ENCODE data around the gene ADCYAP1.
"Not testable (repeated sequence)": the region's sequence is repeated elsewhere in the genome, so short reads cannot be mapped to it uniquely, and the experiment has no call there.

Gene ADCYAP1

DNA sequence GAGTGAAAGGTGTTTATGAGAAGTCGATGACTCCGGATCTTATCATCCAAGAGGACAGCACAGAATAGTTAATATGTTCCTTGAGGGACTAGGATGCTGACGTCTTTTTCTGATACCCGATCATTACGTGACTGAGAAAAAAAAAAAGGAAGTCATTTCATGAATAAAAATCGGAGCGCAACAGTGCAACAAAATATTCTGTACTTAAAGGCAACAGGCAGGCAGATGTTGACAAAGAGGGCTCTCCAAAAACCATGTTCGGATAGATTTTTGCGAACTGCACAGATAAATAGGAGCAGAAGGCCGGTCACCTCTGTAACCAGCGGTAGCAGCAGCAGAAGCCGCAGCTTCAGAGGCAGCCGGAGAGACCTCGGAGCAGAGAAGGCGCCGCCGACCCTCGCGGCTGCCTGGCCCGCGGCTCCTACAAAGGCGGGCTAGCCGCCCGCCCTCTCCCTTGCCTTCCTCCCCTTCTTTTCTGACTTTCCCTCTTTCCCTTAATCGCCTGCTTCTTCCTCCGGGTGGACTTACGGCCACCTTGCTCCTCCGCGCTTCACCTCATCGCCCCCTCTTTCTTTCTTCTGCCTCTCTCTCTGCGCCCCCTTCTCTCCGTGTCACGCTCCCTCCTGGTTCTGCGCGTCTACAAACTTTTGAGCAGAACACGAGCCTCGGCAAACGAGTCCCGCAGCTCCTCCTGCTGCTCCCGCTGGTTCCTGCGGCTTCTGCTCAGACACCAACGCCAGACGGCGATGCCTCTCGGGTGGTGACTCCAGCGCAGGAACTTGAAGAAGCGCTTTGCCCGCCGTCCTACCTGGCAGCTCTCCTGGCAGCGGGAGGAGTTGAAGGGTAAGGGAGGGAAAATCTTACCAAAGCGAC is at the start of gene ADCYAP1:
Gene ADCYAP1 (plus strand): TSS at position 654 of the 873 bp plus-strand sequence. CDS start 516 bp downstream, outside the sequence.
- peak in 2 of 58 donors; percentile 21 to 25 for DNase-seq

DNA sequence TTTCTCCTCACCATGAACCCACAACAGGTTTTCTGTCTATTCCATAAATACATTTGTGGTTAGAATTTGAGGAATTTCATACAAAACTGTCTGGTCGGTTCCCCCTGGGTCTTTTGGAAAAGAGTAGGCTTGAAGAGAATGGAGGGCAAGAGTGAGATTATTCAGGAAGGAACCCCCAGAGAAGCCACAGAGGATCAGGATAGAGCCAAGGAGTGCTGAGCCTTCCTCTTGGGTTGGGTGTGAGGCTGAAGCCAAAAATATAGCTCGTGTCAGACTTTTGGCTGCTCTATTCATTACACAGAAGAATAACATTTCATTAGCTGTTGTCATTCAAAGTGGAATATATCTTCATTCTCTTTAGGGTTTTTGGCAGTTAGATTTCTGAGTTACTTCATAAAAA is 46.7 kb upstream of the ADCYAP1 start:
- no peak for DNase-seq

DNA sequence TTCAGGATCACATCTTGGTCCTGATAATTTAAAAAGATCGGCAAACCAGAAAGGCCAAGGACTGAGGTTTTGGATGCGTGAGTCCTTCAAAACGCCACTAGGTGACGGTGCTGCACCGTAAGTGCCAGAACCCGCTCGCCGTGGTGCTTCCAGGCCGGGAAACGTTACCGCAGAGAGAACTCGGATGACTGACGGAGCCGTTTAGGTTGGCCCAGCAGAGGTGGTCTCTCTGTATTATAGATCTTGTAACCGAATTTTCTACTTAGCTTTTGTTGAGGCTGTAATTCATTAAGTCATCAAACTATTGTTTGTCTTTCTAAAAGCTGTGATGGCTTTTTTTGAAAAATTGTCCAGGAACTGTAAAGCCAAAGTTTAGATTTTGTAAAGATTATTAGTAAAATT is 39.8 kb upstream of the ADCYAP1 start:
- peak in 53 of 58 donors; percentile 3 to 76 (median 28) for DNase-seq

DNA sequence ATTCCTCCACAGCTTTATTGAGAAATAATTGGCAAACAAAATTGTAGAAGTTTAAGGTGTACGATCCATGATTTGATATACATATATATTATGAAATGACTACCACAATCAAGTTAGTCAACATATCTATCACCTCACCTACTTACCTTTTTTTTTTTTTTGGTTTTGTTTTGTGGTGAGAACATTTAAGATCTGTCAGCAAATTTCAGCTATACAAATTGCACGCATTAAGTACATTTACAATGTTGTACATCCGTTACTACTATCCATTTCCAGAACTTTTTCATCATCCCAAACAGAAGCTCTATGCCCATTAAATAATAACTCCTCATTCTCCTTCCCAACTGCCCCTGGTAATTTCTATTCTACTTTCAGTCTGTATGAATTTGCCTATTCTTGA is 37.4 kb upstream of the ADCYAP1 start:
- DNase-seq = no peak

DNA sequence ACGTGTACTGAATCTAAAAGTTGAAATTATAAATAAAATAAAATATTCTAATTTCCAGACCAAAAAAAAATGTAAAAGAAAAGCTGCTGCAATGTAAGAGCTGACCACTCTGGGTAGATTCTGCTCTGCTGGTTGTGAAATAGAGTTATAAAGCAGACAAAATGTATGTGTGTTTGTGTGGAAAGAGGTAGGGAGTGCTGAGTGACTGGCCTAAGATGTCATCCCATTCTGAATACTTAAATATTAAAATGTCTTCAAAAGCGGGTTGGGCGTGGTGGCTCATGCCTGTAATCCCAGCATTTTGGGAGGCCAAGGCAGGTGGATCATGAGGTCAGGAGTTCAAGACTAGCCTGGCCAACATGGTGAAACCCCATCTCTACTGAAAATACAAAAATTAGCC is 31.2 kb upstream of the ADCYAP1 start:
- not testable (repeated sequence) for DNase-seq

DNA sequence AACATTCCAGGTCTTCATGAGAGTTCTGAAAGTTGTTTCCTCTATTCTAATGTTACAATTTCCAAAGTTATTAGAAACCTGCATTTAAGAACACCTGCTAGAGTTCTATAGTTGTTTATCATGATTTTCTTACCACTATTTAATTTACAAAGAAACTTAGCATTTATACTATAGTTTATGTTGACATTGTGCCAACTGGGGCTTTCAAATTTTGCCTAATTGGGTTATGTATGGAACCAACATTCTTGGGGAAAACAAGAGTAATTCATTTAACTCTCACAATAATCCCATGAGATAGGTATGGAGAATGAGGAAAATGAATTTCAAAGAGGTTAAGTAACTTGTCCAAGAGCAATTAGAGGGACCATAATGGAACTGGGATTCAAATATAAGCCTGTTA is 28.8 kb upstream of the ADCYAP1 start:
- no peak for DNase-seq

DNA sequence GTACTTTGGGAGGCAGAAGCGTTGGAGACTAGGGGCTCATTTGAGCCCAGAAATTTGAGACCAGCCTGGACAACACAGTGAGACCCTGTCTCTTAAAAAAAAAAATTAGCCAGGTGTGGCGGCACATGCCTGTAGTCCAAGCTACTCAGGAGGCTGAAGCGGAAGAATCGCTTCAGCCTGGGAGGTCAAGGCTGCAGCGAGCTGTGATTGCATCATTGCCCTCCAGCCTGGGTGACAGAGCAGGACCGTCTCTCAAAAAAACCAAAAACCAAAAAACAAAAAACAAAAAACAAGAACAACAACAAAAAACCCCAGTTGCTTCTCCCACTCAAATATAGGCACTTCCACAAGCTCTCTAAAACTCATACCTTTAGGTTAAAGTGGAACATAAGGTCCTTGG is 27.4 kb upstream of the ADCYAP1 start:
- DNase-seq = no peak

DNA sequence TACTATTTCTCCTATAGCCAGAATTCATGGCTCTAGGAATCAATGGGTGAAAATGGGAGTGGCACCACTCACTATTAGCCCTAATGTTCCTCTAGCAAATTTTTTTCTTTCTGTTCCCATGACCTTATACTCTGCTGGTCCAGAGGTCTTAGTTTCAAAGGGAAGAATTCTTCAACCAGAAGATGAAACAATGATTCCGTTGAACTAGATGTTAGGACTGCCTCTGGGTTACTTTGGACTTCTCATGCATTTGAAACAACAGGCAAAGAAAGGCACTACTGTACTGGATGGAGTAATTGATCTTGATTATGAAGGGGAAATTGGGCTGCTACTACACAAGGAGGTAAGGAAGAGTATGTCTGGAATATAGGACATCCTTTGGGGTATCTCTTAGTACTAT is 18.6 kb upstream of the ADCYAP1 start:
- no peak for DNase-seq

DNA sequence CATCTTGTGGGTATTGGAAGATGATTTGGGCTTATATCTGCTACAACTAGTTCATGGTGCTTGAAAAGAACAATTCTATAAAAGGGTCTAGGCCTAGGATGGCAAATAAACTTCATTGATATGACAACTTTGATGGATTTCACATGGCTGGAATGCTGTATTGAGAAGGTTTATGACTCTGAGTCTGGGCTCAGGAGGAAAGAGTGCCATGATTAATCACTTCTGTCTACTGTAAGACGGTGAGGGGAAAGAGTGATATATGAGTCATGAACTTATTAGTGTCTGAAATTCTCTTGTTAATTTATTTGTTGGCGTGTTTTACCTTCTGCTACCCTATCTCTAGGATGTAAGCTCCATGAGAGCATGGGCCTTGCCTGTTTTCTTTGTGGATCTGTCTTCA is 17.0 kb upstream of the ADCYAP1 start:
- DNase-seq = no peak

DNA sequence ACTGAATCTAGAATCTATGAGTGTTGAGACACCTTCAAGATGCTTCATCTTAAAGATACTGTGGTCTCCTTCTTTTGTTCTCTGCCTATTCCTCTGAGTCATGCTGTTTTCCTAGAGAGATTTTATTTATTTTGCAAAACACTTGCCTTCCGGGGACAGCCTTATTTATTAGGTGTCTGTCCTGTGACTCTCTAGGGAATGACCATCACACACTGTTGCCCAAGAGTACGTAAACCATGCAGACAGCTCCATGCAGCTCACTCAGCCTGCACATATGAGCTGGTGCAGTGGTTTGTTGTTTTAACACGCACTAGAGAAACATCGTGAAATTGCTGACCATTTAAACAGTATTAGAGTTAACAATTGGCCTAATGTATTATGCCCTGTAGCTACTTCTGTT is 12.4 kb upstream of the ADCYAP1 start:
- no peak for DNase-seq

DNA sequence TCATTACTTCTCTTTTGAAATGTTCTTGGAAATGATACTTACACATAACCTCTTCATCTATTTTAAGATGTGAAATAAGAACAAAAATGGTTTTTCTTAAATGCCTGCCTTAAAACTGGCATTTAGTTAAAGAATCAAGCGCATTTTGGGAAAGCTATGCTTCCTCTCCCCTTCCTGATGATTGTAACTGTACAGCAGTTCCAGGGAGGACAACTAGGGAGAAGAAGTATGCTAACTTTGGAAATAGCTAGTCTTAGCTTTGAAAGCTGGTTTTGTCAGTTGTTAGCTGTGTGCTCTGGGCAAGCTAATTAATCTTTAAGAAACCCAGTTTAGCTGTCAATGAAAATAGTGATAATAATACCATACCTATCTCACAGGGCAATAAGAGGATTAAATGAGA is 8.4 kb upstream of the ADCYAP1 start:
- DNase-seq = no peak

DNA sequence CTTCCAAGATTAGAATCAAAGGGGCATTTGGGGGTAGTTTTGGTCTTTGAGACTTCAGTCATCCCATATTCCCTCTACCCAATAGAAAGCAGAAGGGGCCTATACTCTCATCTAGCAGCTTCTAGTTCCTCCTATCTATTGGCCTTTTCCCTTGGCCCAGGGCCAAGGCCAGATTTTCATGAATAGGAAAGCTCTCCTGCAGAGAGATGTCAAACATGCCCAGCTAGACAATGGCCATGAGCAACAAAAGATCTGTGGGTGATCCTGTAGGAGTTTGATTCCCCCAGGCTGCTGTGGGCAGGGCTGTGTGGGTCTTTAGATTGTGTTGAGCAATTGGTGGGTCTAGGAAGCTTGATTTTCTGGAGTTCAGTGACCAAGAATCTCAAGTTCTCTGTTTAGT is 2.9 kb upstream of the ADCYAP1 start:
- DNase-seq = no peak

DNA sequence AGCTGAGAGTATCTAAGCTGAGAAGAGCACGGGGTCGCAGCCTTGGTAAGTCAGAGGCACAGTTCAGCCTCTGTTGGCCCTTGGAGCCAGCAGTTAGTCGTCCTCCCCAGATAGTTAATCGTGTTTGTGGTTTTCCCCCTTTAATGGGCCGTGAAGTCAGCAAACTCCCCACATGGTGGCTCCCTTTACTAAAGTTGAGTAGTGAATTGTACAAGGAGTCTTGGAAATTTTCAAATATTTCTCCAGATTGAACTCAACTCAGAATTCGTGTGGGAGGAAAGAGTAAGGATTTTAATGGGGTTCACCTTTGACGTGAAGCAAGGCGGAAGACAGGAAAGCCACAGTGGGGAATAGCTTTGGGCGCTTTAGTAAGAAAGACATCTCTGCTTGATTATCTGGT is 2.4 kb upstream of the ADCYAP1 start:
- DNase-seq = no peak

DNA sequence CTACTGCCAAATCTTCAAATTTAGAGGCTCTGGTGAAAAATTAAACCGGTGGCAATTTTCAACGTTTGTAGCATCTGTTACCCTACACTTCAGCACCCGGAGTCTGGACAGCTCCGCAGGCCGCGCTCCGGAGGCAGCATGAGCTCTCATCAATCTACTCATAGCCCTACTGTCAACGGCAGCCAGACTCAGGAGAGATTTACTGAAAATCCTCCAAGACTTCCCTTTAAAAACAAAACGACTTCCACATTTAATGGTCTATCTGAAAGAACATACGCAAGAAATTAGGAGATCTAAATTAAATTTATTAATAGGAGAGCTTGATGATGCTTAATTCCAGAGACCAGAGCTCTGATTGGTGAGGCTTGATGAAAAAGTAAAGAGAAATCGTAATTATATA is 970 bp upstream of the ADCYAP1 start:
- peak in 7 of 58 donors; percentile 1 to 31 (median 7) for DNase-seq

DNA sequence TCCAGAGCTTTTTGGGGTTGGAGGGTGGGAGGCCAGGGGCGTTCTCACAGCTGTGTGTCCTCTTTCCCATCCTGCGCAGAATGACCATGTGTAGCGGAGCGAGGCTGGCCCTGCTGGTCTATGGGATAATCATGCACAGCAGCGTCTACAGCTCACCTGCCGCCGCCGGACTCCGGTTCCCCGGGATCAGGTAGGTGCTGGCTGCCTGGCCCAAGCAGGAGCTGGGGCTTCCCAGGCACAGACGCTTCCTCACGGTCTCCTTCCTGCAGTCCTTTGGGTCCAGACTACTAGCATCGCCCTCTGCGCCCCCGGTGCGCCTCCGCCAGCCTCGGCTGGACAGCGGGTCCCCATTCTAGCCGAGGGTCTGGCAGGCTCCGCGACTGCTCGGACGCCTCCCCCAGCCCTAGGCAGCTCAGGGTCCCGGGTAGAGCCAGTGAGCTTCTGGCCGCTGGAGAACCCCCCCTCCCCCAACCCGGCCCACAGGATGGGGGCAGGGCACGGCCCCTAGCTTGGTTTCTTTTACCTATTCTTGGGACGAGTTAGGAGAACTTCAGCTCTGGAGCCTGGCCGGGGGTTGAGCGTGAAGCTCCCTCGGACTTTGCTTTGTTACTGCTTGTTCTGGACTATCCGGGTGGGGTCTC is 756 bp downstream of the ADCYAP1 start:
- DNase-seq = no peak

DNA sequence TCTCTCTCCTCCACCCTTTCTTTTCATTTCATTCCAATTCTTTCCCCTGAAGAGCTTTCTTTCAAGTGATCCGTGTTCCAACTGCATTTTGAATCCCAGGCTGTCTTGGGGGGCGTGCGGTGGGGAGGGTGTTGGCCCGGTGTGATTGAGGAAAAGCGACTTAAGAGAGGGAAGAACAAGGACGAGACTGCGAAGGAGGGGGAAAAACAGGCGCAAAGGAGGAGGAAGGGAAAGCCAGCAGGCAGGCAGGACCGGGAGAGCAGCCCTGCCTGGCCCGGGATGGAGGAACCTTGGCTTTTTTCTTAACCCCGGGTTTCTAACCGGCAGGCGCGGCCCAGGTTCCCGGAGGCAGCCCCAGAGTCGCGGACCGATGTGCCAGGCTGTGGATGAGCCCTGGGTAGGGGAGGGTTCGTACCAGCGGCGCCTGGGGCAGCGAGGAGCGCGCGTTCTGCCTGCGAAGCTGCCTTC is 1.3 kb downstream of the ADCYAP1 start:
- no peak for DNase-seq

DNA sequence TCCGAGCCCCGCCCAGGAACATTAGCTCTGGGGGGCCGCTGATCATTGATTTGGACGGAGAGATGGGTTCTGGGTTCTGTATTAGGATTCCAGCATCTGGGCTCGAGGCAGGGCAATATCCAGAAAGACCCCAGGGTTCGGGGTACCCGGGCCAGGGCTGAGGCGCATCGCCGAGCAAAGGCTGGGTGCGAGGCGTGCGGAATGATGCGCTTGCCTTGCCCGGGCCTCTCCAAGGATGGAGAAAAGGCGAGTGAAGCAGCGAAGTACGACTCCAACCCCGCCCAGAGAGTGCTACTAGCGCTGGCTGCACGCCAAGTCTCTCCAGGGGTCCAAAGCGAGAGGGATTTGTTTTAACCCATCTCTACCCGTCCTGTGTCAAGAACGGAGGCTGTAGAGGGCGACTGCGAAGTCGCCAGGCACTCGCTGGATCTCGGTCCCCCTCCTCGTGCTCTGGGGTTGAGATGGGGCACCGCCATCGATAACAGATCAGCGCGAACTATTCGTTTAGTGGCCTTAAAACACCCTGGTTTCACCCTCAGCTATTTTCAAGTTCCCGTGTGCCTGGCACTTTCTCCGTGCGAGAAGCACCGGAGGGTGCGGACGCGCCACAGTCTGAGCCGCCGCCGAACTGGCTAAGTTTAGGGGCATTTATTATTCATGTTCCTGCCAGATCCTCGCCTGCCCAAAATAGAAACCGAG is 1.9 kb downstream of the ADCYAP1 start:
- DNase-seq = peak in 1 of 58 donors; percentile 17

DNA sequence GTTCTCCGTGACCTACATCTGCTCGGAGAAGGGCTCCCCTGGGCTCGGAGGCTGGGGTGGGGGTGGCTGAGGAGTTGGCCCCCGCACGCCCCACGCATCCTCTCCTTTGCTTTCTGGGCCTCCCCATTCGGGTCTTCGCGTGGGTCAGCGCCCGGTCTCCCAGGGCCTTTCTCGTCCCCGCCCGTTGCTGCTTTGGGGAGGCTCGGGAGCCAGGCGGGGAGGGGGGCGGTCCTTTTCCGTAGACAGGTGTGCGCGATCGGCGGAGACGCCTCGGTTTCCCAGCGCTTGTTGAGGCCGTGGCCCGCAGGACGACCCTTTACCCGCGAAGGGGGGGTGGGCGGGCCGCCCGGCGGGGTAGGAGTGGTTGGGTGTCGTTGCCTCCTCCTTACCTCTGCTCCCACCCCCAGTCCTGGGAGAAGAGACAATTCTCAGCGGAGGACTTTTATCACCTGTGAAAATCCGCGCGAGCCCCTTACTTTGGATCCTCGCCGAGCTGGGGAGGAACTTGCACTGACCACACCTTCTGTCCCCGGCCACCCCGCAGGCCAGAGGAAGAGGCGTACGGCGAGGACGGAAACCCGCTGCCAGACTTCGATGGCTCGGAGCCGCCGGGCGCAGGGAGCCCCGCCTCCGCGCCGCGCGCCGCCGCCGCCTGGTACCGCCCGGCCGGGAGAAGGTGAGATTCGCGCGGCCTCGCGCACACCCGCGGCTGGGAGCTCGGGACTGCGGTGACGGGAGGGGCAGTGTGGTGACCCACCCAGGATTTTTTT is 2.6 kb downstream of the ADCYAP1 start:
- peak in 1 of 58 donors; percentile 11 for DNase-seq

DNA sequence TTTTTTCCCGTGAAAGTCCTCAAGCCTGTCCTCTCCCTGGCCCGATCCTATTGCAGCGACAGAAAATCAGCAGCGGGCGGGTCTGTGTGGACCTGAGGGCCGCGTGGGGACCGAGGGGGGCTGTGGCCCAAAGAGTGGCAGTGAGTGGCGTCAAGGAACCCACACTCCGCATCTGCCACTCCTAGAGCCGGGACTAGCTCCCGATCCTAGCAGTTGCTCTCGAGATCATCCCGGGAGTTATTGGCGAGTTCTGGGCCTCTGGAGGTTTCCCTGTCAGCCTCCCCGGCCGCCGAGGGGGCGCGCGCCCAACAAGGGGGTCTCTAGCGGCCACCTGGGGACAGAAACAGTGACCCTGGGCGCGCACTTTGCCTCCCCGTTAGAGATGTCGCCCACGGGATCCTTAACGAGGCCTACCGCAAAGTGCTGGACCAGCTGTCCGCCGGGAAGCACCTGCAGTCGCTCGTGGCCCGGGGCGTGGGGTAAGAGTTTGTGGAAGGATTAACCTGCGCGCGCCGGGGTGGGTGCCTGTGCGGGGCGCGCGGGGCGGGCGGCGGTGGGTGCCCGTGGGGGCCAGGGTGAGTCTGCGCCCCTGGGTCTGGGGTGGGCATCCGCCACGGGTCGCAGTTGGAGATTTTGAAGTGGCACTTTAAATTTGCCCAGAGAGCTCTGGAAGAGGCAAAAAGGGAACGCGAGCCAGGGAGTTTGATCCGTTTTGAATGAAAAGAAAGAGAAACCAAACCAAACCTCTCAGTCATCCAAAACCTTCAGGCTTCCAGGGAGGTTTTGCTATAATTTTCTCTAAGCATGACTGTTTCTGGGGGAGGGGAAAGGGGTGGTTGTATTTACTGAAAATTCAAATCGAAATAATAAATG is 3.5 kb downstream of the ADCYAP1 start:
- DNase-seq = no peak
